ENCODE results near the gene GNAI3. TPM values are rescaled to one million over a fixed set of nuclear protein-coding genes. Genes with fewer than 3 reads are reported as not detected.
"Not testable (repeated sequence)": the region's sequence is repeated elsewhere in the genome, so short reads cannot be mapped to it uniquely, and the experiment has no call there.

GNAI3 gene
- polyA plus RNA-seq, 2 donors, result 3.5 to 6.8 TPM

- not testable (repeated sequence) for H3K9me3 ChIP-seq (ENCODE audit: control insufficient read depth in 2 of 2, insufficient read depth in 1 of 2, low read depth in 1 of 2, low read length in 1 of 2); H3K36me3 ChIP-seq (ENCODE audit: control insufficient read depth in 2 of 2, insufficient read depth in 2 of 2, low read length in 1 of 2); H3K4me3 ChIP-seq (ENCODE audit: low read depth in 1 of 2, low read length in 2 of 2); H3K27me3 ChIP-seq (ENCODE audit: control insufficient read depth in 1 of 2, insufficient read depth in 2 of 2, low read length in 2 of 2); H3K4me1 ChIP-seq (ENCODE audit: control insufficient read depth in 2 of 2, insufficient read depth in 2 of 2, low read length in 1 of 2); H3K27ac ChIP-seq (ENCODE audit: low read depth in 2 of 2, low read length in 1 of 2)
- 72 to 79% methylated on average over 3 of the region's 4 CpGs for WGBS, 2 donors
These were observed 112.2 kb downstream of the GNAI3 start for GRCh38 chr1:109660691-109661026.

- H3K4me1 ChIP-seq (ENCODE audit: control insufficient read depth in 2 of 2, insufficient read depth in 2 of 2, low read length in 1 of 2), result peaks cover 0 to 4% of the 10 kb centered on the region in 2 donors
- peaks cover 0 to 6% of the 10 kb centered on the region in 2 donors for H3K36me3 ChIP-seq (ENCODE audit: control insufficient read depth in 2 of 2, insufficient read depth in 2 of 2, low read length in 1 of 2)
- 69 to 78% methylated on average over 2 of the region's 2 CpGs for WGBS, 2 donors
These were observed 113.0 kb downstream of the GNAI3 start for GRCh38 chr1:109661391-109661790.

DNA sequence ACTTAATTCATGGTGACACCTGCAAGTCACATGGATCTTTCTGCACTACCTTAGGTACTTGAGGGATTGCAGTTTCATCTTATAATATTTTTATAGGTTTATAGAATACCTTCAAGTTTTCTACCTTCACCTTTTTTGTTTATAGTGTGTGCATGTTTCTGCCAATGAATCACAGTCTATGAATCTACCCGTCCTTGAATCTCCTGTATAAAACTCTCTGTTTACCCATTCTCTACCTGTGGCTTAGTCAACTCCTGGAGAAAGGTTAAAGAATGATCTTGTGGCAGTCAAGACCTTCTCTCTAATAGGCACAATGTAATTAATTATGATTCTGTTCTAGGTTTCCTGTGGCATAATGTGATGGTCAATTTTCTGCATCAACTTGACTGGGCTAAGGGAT is 116.3 kb downstream of the GNAI3 start:
- 79 to 81% methylated on average over 1 of the region's 1 CpG for WGBS, 2 donors

More at GRCh38 chr1:109661391-109661790, 113.0 kb downstream of the GNAI3 start:
- Histone ChIP-seq H3K27me3 (ENCODE audit: control insufficient read depth in 1 of 2, insufficient read depth in 2 of 2, low read length in 2 of 2) (no peaks in the 10 kb centered on the region), H3K4me3 (ENCODE audit: low read depth in 1 of 2, low read length in 2 of 2) (no peak overlapping the region), H3K27ac (ENCODE audit: low read depth in 2 of 2, low read length in 1 of 2) (no peak overlapping the region), H3K9me3 (ENCODE audit: control insufficient read depth in 2 of 2, insufficient read depth in 1 of 2, low read depth in 1 of 2, low read length in 1 of 2) (no peaks in the 10 kb centered on the region)

DNA sequence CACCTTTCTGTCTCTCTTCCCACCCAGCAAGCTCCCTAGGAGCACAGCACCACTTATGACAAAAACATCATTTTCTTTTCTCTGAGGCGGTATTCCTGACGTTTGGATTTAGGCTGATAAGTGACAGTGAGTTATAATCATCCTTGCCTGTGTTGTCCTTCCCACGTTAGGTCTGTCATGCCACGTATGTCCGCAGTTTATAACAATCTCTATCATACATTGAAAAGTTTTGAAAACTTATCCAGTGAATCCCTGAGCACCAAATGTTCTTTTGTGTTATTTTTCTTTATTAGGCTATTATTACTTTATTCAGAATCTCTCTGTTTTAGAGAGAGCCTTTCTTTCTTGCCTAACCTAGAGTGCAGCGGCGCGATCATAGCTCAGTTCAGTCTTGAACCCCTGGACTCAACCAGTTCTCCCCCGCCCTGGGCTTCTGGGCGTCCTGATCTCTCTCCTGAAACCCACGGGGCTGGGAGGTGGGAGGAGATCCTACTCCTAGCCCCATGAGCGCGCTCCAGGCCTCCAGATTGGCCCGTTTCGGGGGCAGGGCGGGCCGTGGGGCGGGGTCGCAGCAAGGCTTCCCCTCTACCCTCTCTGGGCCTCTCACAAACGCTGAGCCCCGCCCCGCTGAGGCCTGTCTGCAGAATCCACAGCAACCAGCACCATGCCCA is 119.2 kb downstream of the GNAI3 start, which contains the start of gene GSTM2:
Gene GSTM2 (plus strand): TSS at position 606 of the 671 bp plus-strand sequence. CDS start 59 bp downstream, at position 665.
- peak within 1 kb of the TSS; percentile 48 to 56 for H3K4me3 ChIP-seq (ENCODE audit: low read depth in 1 of 2, low read length in 2 of 2)
- 9 to 13% methylated on average over 22 of the region's 22 CpGs for WGBS, 2 donors
- peak within 1 kb of the TSS in 1 of 2 donors; percentile 66 for H3K27ac ChIP-seq (ENCODE audit: low read depth in 2 of 2, low read length in 1 of 2)
- H3K27me3 ChIP-seq (ENCODE audit: control insufficient read depth in 1 of 2, insufficient read depth in 2 of 2, low read length in 2 of 2), result no peaks in the 10 kb centered on the region
- no peaks in the 10 kb centered on the region for H3K9me3 ChIP-seq (ENCODE audit: control insufficient read depth in 2 of 2, insufficient read depth in 1 of 2, low read depth in 1 of 2, low read length in 1 of 2)
- no peaks in the 10 kb centered on the region for H3K4me1 ChIP-seq (ENCODE audit: control insufficient read depth in 2 of 2, insufficient read depth in 2 of 2, low read length in 1 of 2)
- no peaks in the 10 kb centered on the region for H3K36me3 ChIP-seq (ENCODE audit: control insufficient read depth in 2 of 2, insufficient read depth in 2 of 2, low read length in 1 of 2)

More for the DNA sequence above, 116.3 kb downstream of the GNAI3 start:
- Histone ChIP-seq H3K36me3 (ENCODE audit: control insufficient read depth in 2 of 2, insufficient read depth in 2 of 2, low read length in 1 of 2) (no peaks in the 10 kb centered on the region), H3K4me3 (ENCODE audit: low read depth in 1 of 2, low read length in 2 of 2) (no peak overlapping the region), H3K27me3 (ENCODE audit: control insufficient read depth in 1 of 2, insufficient read depth in 2 of 2, low read length in 2 of 2) (no peaks in the 10 kb centered on the region), H3K4me1 (ENCODE audit: control insufficient read depth in 2 of 2, insufficient read depth in 2 of 2, low read length in 1 of 2) (no peaks in the 10 kb centered on the region), H3K9me3 (ENCODE audit: control insufficient read depth in 2 of 2, insufficient read depth in 1 of 2, low read depth in 1 of 2, low read length in 1 of 2) (no peaks in the 10 kb centered on the region), H3K27ac (ENCODE audit: low read depth in 2 of 2, low read length in 1 of 2) (no peak overlapping the region)

Other genes starting within 250 kb of the GNAI3 start
- under 1 TPM; 0.08 to 0.14 TPM for gene MYBPHL, start 241.6 kb upstream of the GNAI3 start, polyA plus RNA-seq
- gene SORT1, start 150.7 kb upstream of the GNAI3 start, polyA plus RNA-seq, result 10 to 100 TPM; 25.3 to 34.9 TPM
- 10 to 100 TPM; 19.5 to 63.6 TPM for gene PSMA5, start 122.2 kb upstream of the GNAI3 start, polyA plus RNA-seq
- under 1 TPM; 0.16 to 0.38 TPM for gene SYPL2, start 82.1 kb upstream of the GNAI3 start, polyA plus RNA-seq
- gene ATXN7L2, start 64.7 kb upstream of the GNAI3 start, polyA plus RNA-seq, result 1 to 10 TPM; 3.6 to 6.4 TPM
- gene CYB561D1, start 54.5 kb upstream of the GNAI3 start, polyA plus RNA-seq, result 1 to 10 TPM; 3.7 to 4.8 TPM
- 1 to 10 TPM in 1 of 2 donors, under 1 TPM in 1; 0.71 to 1.6 TPM for gene AMIGO1, start 38.9 kb upstream of the GNAI3 start, polyA plus RNA-seq
- gene GPR61, start 8.7 kb upstream of the GNAI3 start, polyA plus RNA-seq, result under 1 TPM in 1 of 2 donors, not detected in 1; 0.06 TPM
- gene GNAT2, start 71.0 kb downstream of the GNAI3 start, polyA plus RNA-seq, result not detected
- 10 to 100 TPM; 15.7 to 16.3 TPM for gene AMPD2, start 71.2 kb downstream of the GNAI3 start, polyA plus RNA-seq
- gene GSTM4, start 107.5 kb downstream of the GNAI3 start, polyA plus RNA-seq, result 10 to 100 TPM; 22.9 to 26.4 TPM
- 100 to 1,000 TPM in 1 of 2 donors, 10 to 100 TPM in 1; 52.0 to 130 TPM for gene GSTM2, start 119.4 kb downstream of the GNAI3 start, polyA plus RNA-seq
- 100 to 1,000 TPM; 125 to 132 TPM for gene GSTM1, start 139.2 kb downstream of the GNAI3 start, polyA plus RNA-seq
- gene GSTM5, start 163.6 kb downstream of the GNAI3 start, polyA plus RNA-seq, result 1 to 10 TPM; 1.6 to 2.2 TPM
- 100 to 1,000 TPM in 1 of 2 donors, 10 to 100 TPM in 1; 77.5 to 106 TPM for gene GSTM3, start 192.4 kb downstream of the GNAI3 start, polyA plus RNA-seq
- under 1 TPM; 0.10 to 0.28 TPM for gene EPS8L3, start 215.3 kb downstream of the GNAI3 start, polyA plus RNA-seq

Measured in esophagus (tissue), 2 donors.